Mesothelial cell of epicardium (in vitro differentiated cells): ENCODE data around the gene FAM163B. TPM values are rescaled to one million over a fixed set of nuclear protein-coding genes. Genes with fewer than 3 reads are reported as not detected.

ENCODE experiments used
- DNase-seq, 2 experiments: peaks; one replicate each; pipeline ENCODE4 v3.0.0; 2021; ENCODE audit warnings: low spot score in 2 of 2; ENCODE audit not compliant: unreplicated experiment in 2 of 2
- H3K27ac Mint-ChIP-seq: 2 replicates; pipeline ENCODE4 v1.8.0; 2021; ENCODE audit warnings: mixed read lengths
- H3K27me3 Mint-ChIP-seq: 2 replicates; pipeline ENCODE4 v1.8.0; 2021; ENCODE audit warnings: low read depth, mixed read lengths
- H3K36me3 Mint-ChIP-seq: 2 replicates; pipeline ENCODE4 v1.8.0; 2021; ENCODE audit warnings: mixed read lengths
- H3K4me1 Mint-ChIP-seq: 2 replicates; pipeline ENCODE4 v1.8.0; 2021; ENCODE audit warnings: mixed read lengths
- H3K4me3 Mint-ChIP-seq: 2 replicates; pipeline ENCODE4 v1.8.0; 2021; ENCODE audit warnings: mild to moderate bottlenecking, moderate library complexity, mixed read lengths
- H3K9me3 Mint-ChIP-seq: 2 replicates; pipeline ENCODE4 v1.8.0; 2021; ENCODE audit warnings: mixed read lengths
- CTCF ChIP-seq: fragments of 200-600 bp; sonication (generic); IDR thresholded peaks from one replicate; pipeline ENCODE4 v1.5.0; 2021; ENCODE audit warnings: antibody characterized with exemption; ENCODE audit not compliant: unreplicated experiment
- total RNA-seq: library from RNA; stranded (reverse); gene quantifications from 3 replicates; pipeline ENCODE4 v1.2.1, GENCODE V29; 2021

The FAM163B gene
- total RNA-seq, 1 donor from 2014 or later: 0.72 TPM

DNA sequence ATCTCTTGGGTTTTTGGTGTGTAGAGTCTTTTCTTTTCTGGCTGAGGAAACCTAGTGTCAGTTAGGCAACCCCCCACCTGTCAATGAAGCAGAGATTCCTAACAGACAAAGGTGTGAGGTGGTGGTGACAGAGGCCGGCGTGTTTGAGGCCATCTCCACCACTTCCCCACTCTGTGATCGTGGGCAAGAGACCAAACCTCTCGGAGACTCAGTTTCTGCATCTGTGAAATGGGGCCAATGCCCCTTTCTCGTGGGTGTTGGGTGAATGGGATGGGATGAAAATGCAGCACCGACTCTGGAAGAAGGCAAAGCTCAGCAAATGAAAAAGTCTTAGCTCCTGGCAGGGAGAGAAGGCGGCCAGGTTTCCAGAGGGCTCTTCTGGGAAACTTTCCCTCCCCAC is 807 bp downstream of the FAM163B start:
- H3K27me3 Mint-ChIP-seq: peaks cover 84% of the 10 kb centered on the region
- peak overlapping the region; percentile 31 for H3K4me3 Mint-ChIP-seq
- DNase-seq: no peak
- TF ChIP-seq CTCF: no peak
- H3K4me1 Mint-ChIP-seq: no peaks in the 10 kb centered on the region
- no peaks in the 10 kb centered on the region for H3K9me3 Mint-ChIP-seq
- no peak overlapping the region for H3K27ac Mint-ChIP-seq
- H3K36me3 Mint-ChIP-seq: no peaks in the 10 kb centered on the region

DNA sequence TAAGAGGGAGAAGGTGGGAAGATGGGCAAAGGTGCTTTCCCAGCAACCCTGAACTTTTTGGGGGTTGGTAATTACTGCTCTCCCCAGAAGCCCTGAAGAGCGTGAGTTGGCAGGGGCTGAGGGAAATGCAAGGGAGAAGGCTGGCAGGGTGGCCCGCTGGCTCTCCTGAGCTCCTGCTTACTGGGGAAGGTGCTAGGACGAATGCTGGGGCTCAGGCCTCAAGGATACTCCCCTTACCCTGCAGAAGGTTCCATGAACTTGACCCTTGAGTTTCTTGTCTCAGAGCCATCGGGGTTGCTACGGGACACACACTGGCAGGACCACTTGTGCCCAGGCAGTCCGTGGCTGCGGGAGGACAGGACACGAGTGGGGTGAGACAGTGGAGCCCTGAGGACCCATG is 1.2 kb downstream of the FAM163B start:
- no peak for TF ChIP-seq CTCF
- Mint-ChIP-seq H3K36me3 (no peaks in the 10 kb centered on the region), H3K27me3 (peaks cover 82% of the 10 kb centered on the region), H3K9me3 (no peaks in the 10 kb centered on the region), H3K4me1 (no peaks in the 10 kb centered on the region), H3K4me3 (peak overlapping the region; percentile 31), H3K27ac (no peak overlapping the region)
- DNase-seq: no peak

DNA sequence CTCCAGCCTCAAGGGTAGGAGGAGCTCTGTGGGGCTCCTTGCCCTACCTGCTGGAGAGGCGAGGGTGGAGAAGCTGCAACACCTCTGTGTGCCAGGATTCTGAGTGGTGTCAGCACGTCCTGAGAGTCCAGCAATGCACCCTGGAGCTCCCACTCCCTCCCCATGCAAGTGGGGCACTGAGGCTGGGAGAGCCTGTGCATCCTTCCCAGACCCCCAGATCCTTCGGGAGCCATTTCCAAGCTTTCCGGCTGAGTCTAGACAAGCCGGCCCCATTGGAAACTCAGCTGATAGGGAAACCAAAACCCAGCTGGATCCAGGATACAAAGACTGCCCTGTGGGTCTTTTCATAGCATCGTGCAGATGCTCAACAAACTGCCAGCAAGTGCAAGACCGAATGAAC is 1.8 kb downstream of the FAM163B start:
- H3K4me3 Mint-ChIP-seq: no peak overlapping the region
- no peak for DNase-seq
- H3K27me3 Mint-ChIP-seq: peaks cover 78% of the 10 kb centered on the region
- H3K36me3 Mint-ChIP-seq: no peaks in the 10 kb centered on the region
- H3K4me1 Mint-ChIP-seq: no peaks in the 10 kb centered on the region
- no peak for TF ChIP-seq CTCF
- H3K9me3 Mint-ChIP-seq: no peaks in the 10 kb centered on the region
- no peak overlapping the region for H3K27ac Mint-ChIP-seq

GRCh38 chr9:133606708-133607025 is 2.5 kb downstream of the FAM163B start:
- TF ChIP-seq CTCF: no peak
- no peak for DNase-seq
- Mint-ChIP-seq H3K4me3 (no peak overlapping the region), H3K36me3 (no peaks in the 10 kb centered on the region), H3K27ac (no peak overlapping the region), H3K27me3 (peaks cover 71% of the 10 kb centered on the region), H3K4me1 (no peaks in the 10 kb centered on the region), H3K9me3 (no peaks in the 10 kb centered on the region)

- H3K27me3 Mint-ChIP-seq: peaks cover 67% of the 10 kb centered on the region
- no peaks in the 10 kb centered on the region for H3K4me1 Mint-ChIP-seq
- TF ChIP-seq CTCF: no peak
- DNase-seq: no peak
- no peaks in the 10 kb centered on the region for H3K9me3 Mint-ChIP-seq
- no peaks in the 10 kb centered on the region for H3K36me3 Mint-ChIP-seq
- no peak overlapping the region for H3K27ac Mint-ChIP-seq
- H3K4me3 Mint-ChIP-seq: no peak overlapping the region
Measured at GRCh38 chr9:133605856-133606707, 3.1 kb downstream of the FAM163B start.
